ENCODE data around the gene MSN.

MSN gene

DNA sequence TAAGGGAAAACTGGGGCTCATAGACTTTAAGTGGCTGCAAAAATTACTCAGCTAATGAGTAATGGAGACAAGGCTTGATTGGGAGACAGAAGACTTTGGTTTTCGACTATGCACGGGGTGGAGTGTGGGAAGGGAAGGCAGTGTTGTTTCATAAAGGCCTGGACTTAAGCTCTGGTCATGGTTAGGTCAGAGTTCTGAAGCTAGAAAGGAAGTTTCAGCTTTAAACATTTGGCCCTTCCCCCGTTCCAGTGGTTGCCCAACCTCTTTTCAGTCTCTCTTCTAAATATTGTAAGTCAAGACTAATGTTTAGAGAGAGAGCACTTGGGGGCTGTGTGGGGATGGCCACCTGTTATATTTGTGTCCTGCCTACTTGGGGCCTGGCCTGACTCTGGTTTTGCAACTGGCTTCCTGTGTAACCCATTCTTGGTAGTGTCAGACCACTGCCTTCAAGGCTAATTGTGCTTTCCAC, 21.0 kb downstream of the MSN start:
- no peak overlapping the region for H3K4me3 ChIP-seq (ENCODE audit: low read length)
- TF ChIP-seq CTCF (IDR thresholded peaks at IDR 0.05; ENCODE audit: insufficient read depth, low read depth, low read length, missing control alignments): no peak
- DNase-seq (ENCODE audit: low read depth): peak; percentile 66

GRCh38 chrX:65689377-65689776, 21.9 kb downstream of the MSN start:
- no peak overlapping the region for H3K4me3 ChIP-seq (ENCODE audit: low read length)
- DNase-seq (ENCODE audit: low read depth): peak; percentile 45
- TF ChIP-seq CTCF (IDR thresholded peaks at IDR 0.05; ENCODE audit: insufficient read depth, low read depth, low read length, missing control alignments): no peak

- DNase-seq (ENCODE audit: low read depth): peak; percentile 77
These were observed 22.8 kb downstream of the MSN start for GRCh38 chrX:65690057-65690855.

GRCh38 chrX:65695849-65696449, 28.5 kb downstream of the MSN start:
- TF ChIP-seq CTCF (IDR thresholded peaks at IDR 0.05; ENCODE audit: insufficient read depth, low read depth, low read length, missing control alignments): no peak
- H3K4me3 ChIP-seq (ENCODE audit: low read length): no peak overlapping the region
- DNase-seq (ENCODE audit: low read depth): no peak

More at GRCh38 chrX:65690057-65690855, 22.8 kb downstream of the MSN start:
- TF ChIP-seq CTCF (IDR thresholded peaks at IDR 0.05; ENCODE audit: insufficient read depth, low read depth, low read length, missing control alignments): no peak
- H3K4me3 ChIP-seq (ENCODE audit: low read length): no peak overlapping the region

DNA sequence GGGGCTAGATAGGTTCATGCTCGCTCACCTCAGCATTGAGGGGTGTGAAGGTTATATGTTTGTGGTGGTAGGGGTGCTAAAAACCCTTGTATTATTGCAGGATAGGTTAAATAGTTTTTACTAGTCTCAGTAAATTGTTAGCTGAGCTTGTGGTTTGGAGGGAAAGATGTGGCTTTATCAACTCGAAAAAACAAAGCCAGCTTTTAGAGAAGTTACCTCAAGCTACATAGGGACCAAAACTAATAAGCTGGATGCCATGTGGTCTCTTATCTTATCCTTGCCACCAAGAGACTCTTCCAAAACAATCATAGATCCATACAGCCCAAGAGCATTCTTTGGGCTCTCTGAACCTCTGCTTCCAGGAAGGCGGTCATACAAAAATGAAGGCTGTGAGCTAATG, 29.2 kb downstream of the MSN start:
- no peak for DNase-seq (ENCODE audit: low read depth)
- no peak overlapping the region for H3K4me3 ChIP-seq (ENCODE audit: low read length)
- no peak for TF ChIP-seq CTCF (IDR thresholded peaks at IDR 0.05; ENCODE audit: insufficient read depth, low read depth, low read length, missing control alignments)

GRCh38 chrX:65697211-65697641, 29.8 kb downstream of the MSN start:
- no peak for TF ChIP-seq CTCF (IDR thresholded peaks at IDR 0.05; ENCODE audit: insufficient read depth, low read depth, low read length, missing control alignments)
- DNase-seq (ENCODE audit: low read depth): no peak
- no peak overlapping the region for H3K4me3 ChIP-seq (ENCODE audit: low read length)

Data from epithelial cell of esophagus (primary cell).